IPS-18c (cell line): Measurements from ENCODE around the gene IL17D.
A peak's percentile ranks its signal among the peaks of the same experiment; 100 is the strongest.

Experiments used
- H3K4me3 ChIP-seq: 2 replicates; pipeline ENCODE4 v1.7.0; 2013; ENCODE audit warnings: low read depth, mild to moderate bottlenecking, low read length, moderate library complexity; ENCODE audit not compliant: insufficient read depth
- H3K9me3 ChIP-seq: one replicate; pipeline ENCODE4 v1.6.1; 2013; ENCODE audit warnings: mild to moderate bottlenecking, low read length, moderate library complexity; ENCODE audit not compliant: control insufficient read depth, insufficient read depth

IL17D gene

DNA sequence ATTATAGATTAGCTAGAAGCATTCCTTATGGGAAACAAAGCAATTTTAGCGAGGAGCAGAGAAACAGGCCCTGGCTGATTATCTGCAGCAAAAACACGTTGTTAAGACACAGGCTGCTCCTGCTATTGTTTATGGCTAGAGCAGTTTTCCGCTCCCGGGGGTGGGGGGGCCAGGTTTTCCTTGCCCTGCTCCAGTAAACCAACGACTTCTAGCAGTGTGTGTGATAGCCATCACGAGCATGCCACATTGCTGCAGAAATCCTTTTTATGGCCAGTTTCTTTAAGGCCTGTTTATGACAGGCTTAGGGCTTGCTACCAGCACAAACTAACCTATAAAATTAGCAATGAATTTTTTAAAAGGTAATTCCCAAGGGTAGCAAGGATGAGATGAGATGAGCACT lies 18.4 kb upstream of the IL17D start:
- no peak overlapping the region for H3K4me3 ChIP-seq
- H3K9me3 ChIP-seq = no peaks in the 10 kb centered on the region

DNA sequence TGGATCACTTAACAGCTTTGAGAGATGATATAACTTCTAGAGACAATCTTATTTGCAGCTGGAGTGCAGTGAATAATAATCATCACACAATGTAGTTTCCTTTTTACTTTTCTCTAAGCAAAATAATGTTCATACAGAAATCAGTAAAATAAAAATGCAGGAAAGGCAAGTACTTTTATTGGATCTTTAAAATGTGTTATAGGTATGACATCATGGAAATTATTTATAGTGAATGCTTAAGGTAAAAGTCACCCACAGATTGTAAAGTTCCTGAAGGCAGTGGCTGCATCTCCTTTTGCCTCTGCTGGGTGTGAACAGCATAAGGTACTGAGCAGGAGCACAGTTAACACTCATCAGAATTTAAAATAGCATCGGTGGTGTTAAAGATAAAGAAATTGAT lies 17.3 kb upstream of the IL17D start:
- Histone ChIP-seq H3K4me3 (no peak overlapping the region), H3K9me3 (no peaks in the 10 kb centered on the region)

DNA sequence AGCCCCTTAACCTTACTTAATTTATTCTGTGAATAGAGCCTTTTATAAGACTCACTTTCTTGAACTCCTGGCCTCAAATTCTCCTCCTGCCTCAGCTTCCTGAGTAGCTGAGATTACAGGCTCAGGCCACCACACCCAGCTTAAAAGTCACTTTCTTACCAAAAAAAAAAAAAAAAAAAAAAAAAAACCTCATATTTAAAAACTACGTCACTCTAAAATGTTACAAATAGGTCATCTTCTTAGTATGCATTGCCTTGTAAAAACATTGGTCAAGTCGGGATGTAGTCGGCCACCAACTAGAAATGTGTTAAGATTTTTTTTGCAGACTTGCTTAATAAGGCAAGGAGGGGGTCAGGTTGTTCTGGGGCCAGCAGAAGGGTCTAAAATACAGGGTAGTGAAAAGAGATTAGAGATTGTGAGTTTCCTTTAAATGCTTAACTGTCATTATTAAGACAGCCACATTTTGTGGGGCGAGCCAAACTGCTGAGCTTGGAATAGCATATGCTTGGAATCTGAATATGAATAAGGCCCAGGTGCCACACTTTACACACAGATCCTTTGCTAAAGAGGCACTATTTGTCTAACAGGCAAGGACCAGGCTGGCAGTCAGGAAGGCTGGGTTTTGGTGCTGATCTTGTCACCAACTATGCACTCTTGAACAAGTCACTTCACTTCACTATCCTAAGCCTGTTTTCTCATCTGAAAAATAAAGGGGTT lies 16.5 kb upstream of the IL17D start:
- H3K9me3 ChIP-seq = no peaks in the 10 kb centered on the region
- H3K4me3 ChIP-seq = no peak overlapping the region

DNA sequence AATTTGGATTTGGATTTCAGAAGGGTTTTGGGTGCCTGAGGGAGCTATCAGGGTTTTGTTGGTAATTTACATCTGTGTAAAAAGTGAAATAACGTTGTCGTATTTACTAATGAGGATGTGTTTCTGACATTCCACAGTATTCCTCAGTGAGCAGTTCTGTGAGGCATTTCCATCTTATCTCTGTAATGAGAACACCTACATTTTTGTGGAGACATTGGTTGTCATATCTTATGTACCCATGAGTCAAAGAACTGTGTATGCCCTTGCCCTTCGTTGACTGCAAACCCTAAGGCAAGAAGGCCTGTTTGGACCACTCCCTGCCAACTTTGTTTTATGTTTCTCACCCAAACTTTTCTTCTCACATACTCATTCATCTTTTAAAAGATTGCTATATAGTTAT lies 14.2 kb upstream of the IL17D start:
- Histone ChIP-seq H3K4me3 (no peak overlapping the region), H3K9me3 (no peaks in the 10 kb centered on the region)

DNA sequence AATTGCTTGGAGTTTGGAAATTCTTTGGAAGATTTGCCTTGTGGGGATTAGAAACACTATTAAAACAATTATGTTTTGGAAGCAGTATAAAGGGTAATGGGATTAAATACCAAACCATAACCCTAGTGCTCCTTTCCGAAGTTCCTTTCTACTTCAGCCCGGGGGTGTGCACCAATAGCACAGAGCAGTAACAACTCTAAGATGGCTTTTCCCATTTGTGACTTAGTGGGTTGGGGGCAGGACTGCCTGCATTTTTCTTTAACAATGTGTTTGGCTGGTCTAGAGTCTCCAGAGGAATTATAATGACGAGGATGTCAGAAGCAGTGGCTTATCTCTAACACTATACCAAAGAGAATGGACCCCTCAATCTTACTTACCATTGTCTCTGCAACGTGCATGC lies 11.9 kb upstream of the IL17D start:
- H3K4me3 ChIP-seq = no peak overlapping the region

DNA sequence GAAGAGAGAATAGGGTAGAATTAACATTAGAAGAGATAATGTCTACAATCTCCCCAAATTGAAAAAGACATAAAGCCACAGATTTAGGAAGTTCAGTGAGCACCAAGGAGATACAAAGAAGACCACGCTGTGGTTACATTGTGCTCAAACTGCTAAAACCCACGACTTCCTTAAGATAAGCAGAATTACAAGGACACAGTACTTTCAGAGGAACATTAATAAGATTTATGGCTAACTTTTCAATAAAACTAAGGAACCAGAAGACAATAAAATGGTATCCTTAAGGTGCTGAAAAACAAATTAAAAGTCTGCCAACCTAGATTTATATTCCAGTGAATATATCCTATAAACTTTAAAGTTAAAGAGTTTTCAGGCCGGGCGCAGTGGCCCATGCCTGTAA lies 7.4 kb upstream of the IL17D start:
- H3K9me3 ChIP-seq = no peaks in the 10 kb centered on the region
- H3K4me3 ChIP-seq = no peak overlapping the region

More for the DNA sequence above, 11.9 kb upstream of the IL17D start:
- no peaks in the 10 kb centered on the region for H3K9me3 ChIP-seq

DNA sequence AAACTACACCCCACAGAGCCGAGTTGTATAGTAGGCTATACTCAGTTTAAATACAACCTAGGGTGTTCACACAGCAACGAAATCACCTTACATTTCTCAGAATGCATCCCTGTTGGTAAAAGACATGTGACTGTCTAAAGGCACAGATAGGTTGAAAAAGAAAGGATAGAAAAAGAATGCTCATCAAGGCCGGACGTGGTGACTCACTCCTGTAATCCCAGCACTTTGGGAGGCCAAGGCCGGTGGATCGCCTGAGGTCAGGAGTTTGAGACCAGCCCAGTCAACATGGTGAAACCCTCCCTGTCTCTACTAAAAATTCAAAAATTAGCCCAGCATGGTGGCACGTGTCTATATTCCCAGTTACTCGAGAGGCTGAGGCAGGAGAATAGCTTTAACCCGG lies 3.8 kb upstream of the IL17D start:
- H3K9me3 ChIP-seq = no peaks in the 10 kb centered on the region
- H3K4me3 ChIP-seq = no peak overlapping the region

DNA sequence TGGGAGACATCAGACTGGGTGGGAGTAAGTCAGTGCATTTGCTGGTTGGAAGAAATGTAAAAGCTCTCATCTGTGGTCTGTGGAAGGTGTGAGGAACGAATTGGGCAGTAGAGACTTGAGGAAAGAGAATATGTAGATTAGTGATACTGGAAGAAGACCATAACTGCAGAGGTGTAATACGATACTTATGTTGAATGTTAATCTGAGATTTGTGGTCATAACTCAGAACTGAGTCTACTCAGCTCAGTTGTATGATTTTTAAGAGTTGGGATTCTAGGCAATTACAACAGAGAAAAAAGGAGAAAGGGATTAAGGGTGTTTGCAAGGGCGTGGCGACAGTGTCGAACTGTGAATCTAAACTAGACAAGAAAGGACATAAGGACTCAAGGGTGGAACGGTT lies 3.2 kb upstream of the IL17D start:
- H3K4me3 ChIP-seq = no peak overlapping the region
- H3K9me3 ChIP-seq = no peaks in the 10 kb centered on the region

DNA sequence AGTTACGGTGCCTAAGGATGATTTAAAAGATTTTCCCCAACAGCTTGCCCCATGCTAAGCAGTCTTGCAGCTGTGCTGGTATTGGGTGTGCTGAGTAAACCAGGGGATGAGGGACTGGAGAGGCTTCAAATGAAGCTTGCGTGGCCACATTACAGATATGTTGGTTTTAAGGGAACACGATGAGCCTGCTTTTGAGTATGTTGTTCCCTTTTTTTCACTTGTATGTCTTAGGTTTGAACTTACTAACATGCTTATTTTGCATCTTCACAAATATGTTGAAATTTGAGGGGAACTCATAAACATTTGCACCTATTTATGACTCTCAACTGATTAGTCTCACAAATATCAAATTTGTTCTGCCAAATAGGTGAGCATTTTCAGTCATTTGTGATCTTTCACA lies 2.0 kb upstream of the IL17D start:
- Histone ChIP-seq H3K9me3 (no peaks in the 10 kb centered on the region), H3K4me3 (no peak overlapping the region)

DNA sequence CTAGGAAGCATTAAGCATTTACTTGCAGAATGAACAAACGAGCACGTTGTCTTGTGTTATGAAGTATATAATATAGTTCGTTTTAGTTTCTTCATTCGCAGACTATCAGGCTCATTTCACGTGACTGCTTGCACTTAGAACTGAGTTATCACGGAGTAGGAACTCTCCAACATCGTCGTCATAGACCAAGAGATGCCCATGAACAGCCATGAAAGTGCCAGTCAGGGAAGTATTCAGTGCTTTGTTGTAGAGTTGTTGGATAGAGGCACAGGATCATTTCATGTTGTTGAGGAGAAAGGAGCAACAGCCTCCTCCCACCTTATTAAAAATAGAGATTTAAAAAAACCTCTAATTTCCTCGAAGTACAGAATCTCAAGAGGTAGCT lies 977 bp upstream of the IL17D start:
- H3K4me3 ChIP-seq = peak overlapping the region; percentile 78; the same call in 1 of the 2 replicates
- H3K9me3 ChIP-seq = no peaks in the 10 kb centered on the region

DNA sequence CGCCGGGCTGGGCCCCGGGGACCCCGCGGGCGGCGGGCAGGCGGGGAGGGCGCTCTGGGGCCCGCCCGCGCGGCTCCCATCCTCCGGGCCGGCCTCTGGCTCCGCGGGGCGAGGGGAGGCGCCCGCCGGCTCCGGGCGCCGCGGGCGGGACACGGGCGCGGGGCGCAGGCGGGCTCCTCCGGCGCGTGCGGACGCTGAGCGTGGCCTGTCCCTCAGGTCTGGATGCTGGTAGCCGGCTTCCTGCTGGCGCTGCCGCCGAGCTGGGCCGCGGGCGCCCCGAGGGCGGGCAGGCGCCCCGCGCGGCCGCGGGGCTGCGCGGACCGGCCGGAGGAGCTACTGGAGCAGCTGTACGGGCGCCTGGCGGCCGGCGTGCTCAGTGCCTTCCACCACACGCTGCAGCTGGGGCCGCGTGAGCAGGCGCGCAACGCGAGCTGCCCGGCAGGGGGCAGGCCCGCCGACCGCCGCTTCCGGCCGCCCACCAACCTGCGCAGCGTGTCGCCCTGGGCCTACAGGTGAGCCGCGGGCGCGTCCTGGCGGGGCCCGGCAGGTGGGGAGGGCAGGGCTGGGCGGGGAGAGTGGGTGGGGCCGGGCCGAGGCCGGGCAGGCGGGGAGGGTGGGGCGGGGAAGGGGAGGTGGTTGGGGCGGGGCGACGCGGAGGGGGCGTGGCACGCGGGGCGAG lies 420 bp downstream of the IL17D start:
- H3K9me3 ChIP-seq = no peaks in the 10 kb centered on the region
- H3K4me3 ChIP-seq = peak overlapping the region; percentile 51

DNA sequence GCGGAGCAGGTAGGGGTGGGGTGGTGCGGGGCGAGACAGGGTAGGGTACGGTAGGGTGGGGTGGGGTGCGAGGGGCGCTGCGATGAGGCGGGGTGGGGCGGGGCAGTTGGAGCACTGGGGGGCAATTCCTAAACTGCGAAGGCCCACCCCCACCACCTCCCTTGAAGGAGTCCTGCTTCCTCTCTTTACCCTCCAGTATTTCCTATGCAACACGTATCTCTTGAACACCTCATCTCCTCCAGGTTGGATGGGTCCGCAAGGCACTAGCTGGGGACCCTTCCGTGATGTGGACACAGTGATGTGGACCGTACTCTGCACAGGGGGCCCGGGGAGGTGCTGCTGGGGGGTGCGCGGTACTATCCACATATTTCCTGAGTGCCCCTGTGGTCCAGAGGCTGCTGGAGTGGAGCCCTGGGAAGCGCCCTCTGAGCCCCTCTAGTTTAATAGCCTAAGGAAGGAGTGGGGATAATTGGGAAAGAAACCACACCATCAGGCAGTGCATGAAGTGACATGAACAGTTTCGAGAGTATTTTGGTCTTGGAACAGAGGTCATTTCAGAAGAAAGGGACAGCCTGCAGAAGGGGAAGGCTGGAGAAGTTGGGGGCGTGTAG lies 1.1 kb downstream of the IL17D start:
- Histone ChIP-seq H3K4me3 (peak overlapping the region; percentile 50; the same call in 1 of the 2 replicates), H3K9me3 (no peaks in the 10 kb centered on the region)

DNA sequence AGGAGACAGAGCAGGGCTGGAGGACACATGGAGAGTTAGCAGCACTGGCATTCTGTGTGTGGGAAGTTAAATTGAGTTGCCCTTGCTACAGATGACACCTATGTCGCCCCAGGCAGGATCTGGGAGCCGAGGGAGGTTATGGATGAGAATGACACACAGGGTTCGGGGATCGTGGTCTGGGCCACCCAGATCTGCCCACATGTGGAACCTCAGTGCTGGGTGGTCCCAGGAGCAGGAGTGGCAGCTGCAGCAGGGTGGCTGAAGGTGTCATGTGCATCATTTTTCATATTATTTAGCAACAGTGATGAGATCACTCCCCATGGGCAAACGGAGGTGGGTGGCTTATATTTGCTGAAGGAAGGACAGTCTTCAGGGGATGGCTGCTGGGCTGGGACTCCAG lies 3.2 kb downstream of the IL17D start:
- Histone ChIP-seq H3K9me3 (no peaks in the 10 kb centered on the region), H3K4me3 (no peak overlapping the region)

DNA sequence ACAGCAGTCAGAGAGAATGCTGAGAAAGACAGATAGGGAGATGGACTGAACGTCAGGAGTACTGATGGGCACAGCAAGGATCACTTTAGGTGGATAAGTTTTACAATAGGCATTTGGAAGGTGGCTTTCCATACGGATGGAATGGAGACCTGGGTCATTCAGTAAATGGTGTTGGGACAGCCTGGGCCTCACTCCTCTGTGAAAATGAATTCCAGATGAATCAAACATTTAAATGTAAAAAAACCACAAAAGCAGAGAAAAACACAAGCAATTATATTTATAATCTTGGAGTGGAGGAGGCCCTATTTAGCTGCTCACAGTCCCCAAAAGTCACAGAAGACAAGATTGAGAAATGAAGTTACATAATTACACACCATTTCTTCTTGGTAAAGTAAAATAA lies 4.7 kb downstream of the IL17D start:
- H3K4me3 ChIP-seq = no peak overlapping the region
- peaks cover 3% of the 10 kb centered on the region for H3K9me3 ChIP-seq

DNA sequence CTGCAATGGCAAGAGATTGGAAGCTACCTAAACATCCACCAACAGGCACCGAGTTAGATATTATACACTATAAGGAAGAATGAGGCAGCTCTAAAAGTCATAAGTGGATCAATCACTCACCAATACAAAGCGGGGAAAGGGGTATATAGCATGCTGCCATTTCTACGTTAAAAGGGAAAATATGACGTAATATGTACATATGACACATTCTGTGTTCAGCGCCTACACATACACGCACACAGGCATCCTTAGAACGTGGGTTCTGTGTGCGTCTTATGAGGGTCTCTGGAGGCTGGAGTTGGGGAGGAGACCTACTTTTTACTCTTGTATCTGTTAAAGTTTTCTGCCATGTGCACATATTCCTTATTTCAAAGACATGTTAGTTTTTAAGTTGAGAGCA lies 5.9 kb downstream of the IL17D start:
- Histone ChIP-seq H3K9me3 (peaks cover 3% of the 10 kb centered on the region), H3K4me3 (no peak overlapping the region)

DNA sequence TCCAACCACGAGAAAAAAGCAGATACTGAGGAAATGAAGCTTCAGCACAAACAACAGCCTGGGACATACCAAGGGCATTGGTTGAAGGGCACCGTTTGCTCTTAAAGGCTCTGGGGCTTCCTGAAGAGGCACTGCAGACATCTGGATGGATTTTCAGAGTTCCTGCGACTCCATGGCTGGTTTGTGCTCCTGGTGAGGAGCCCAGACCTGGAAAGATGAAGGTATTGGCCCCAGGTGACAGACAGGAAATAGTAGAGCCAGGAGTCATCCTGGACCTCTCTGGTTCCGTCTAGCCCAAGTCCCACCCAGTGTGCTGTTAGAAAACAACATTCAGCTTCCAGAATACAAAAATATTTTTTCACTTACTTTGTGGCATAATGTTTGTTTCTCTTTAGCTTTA lies 6.3 kb downstream of the IL17D start:
- H3K4me3 ChIP-seq = no peak overlapping the region
- H3K9me3 ChIP-seq = peaks cover 3% of the 10 kb centered on the region

DNA sequence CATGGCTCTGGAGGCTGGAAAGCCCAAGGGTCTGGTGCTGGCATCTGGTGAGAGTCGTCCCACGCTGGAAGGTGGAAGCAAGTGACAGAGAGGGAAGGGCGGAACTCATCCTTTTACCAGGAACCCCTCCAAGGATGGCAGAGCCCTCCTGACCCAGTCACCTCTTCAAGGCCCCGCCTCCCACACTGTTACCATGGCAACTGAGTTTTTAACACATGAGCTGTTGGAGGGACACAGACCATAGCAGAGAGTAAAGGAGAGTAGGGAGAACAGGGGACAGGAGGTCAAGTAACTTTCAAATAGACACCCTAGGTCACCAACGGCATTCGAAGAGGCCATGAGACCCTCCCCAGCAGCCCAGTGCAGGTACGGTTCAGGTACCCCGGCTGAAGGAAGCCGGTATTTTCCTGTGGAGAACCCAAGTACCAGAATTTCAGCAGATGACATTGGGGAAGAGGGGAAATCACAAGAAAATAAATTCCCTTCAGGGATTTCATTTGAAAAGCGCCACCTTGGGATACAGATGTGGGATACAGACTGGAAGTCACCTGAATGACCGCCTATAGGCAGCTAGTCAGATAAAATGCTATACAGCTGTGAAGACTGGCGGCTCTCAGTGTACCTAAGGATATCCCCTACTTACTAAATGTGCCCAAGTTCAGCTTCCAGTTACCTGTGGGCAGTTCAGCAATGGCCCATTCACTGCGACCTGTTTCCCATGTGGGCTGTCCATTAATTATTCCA lies 8.0 kb downstream of the IL17D start:
- Histone ChIP-seq H3K4me3 (no peak overlapping the region), H3K9me3 (peaks cover 3% of the 10 kb centered on the region)

DNA sequence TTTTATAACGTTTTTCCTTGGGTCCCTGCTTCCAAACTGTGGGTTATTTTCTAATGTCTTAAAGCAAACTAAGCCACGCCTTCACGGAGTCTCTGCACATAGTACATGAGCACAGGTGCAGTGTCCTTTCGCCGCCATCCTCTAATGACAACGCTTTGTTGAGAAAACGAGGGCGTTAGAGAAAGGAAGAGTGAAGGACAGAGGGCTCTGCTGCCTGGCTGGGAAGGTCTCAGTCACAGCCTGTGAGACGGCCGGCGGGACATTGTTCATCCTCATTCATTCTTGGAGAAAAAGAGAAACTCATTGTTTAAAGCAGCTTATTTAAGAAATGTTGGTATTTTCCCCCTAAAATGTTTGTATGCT lies 9.5 kb downstream of the IL17D start:
- no peak overlapping the region for H3K4me3 ChIP-seq

More for the DNA sequence above, 9.5 kb downstream of the IL17D start:
- H3K9me3 ChIP-seq = peaks cover 3% of the 10 kb centered on the region
